BJ (cell line): ENCODE data around the gene IGSF6. TPM values are rescaled to one million over a fixed set of nuclear protein-coding genes. Genes with fewer than 3 reads are reported as not detected.
"Not testable (repeated sequence)": the region's sequence is repeated elsewhere in the genome, so short reads cannot be mapped to it uniquely, and the experiment has no call there.

Source experiments
- CTCF ChIA-PET: fragments of 350-600 bp; formaldehyde crosslinking; extraction: SDS; loops from one replicate; lab custom pipeline; 2021; ENCODE audit warnings: antibody characterized with exemption, inconsistent platforms; lab: Yijun Ruan, JAX
- POLR2A ChIA-PET: fragments of 300-600 bp; sonication (Branson Sonifier 250); formaldehyde crosslinking; extraction: SDS; loops from one replicate; lab custom pipeline; 2021; ENCODE audit warnings: antibody characterized with exemption; lab: Charles Lee
- DNase-seq: peaks from one replicate; pipeline ENCODE4 v3.0.0-alpha.2; 2011; ENCODE audit warnings: low read depth
- H3K27me3 ChIP-seq: 2 replicates; pipeline ENCODE4 v1.6.0; 2011; ENCODE audit warnings: low read length; ENCODE audit not compliant: control insufficient read depth, insufficient read depth
- H3K36me3 ChIP-seq: 2 replicates; pipeline ENCODE4 v1.5.1; 2011; ENCODE audit warnings: low read length; ENCODE audit not compliant: control insufficient read depth, insufficient read depth
- H3K4me3 ChIP-seq: 2 replicates; pipeline ENCODE4 v1.5.1; 2011; ENCODE audit warnings: low read depth, mild to moderate bottlenecking, control low read depth, low read length
- CTCF ChIP-seq: IDR thresholded peaks from 2 replicates; pipeline ENCODE4 v1.5.1; 2011; ENCODE audit warnings: low read depth, mild to moderate bottlenecking, control low read depth, inconsistent platforms, low read length, moderate library complexity; ENCODE audit not compliant: insufficient read depth
- polyA plus RNA-seq: library from polyadenylated mRNA; depleted of rRNA; stranded (reverse); fragments of >200 nt; gene quantifications from 2 replicates; pipeline ENCODE4 v1.2.3, GENCODE V29; 2011

Gene IGSF6
- polyA plus RNA-seq, 1 experiment, result not detected

GRCh38 chr16:21608639-21609328 lies 43.6 kb downstream of the IGSF6 start:
- POLR2A ChIA-PET, result no interaction called here
- H3K36me3 ChIP-seq, result no peaks in the 10 kb centered on the region
- CTCF ChIA-PET, result interaction anchor here (1.2 kb wide), 1 partner anchor 16 kb away, joined by 3 read pairs; no protein-coding TSS in a partner anchor
- TF ChIP-seq CTCF, result no peak
- H3K4me3 ChIP-seq, result no peak overlapping the region
- no peak for DNase-seq
- H3K27me3 ChIP-seq, result no peaks in the 10 kb centered on the region

- H3K4me3 ChIP-seq, H3K27me3 ChIP-seq, POLR2A ChIA-PET, H3K36me3 ChIP-seq, DNase-seq: not testable (repeated sequence)
- CTCF ChIA-PET, result interaction anchor here (0.8 to 1.1 kb wide), 3 partner anchors 16 to 33 kb away, joined by 3 to 4 read pairs (median 3); no protein-coding TSS in a partner anchor
These were observed 46.6 kb downstream of the IGSF6 start for GRCh38 chr16:21605848-21606247.

GRCh38 chr16:21603928-21604327 lies 48.5 kb downstream of the IGSF6 start:
- no peaks in the 10 kb centered on the region for H3K36me3 ChIP-seq
- ChIA-PET POLR2A (no interaction called here), CTCF (interaction anchor here (0.9 to 1.9 kb wide), 3 partner anchors 15 to 42 kb away, joined by 3 to 6 read pairs (median 4); no protein-coding TSS in a partner anchor)
- H3K27me3 ChIP-seq, result no peaks in the 10 kb centered on the region
- TF ChIP-seq CTCF, result no peak
- no peak for DNase-seq
- no peak overlapping the region for H3K4me3 ChIP-seq

GRCh38 chr16:21602785-21603184 lies 49.6 kb downstream of the IGSF6 start:
- H3K36me3 ChIP-seq, result no peaks in the 10 kb centered on the region
- H3K27me3 ChIP-seq, result no peaks in the 10 kb centered on the region
- POLR2A ChIA-PET, result no interaction called here
- no peak for TF ChIP-seq CTCF
- DNase-seq, result no peak
- CTCF ChIA-PET, result no interaction called here
- H3K4me3 ChIP-seq, result no peak overlapping the region

- H3K36me3 ChIP-seq, result no peaks in the 10 kb centered on the region
- 0 out of 2 replicates have a peak, but pooled peaks have one; percentile 5 for TF ChIP-seq CTCF
- ChIA-PET POLR2A (no interaction called here), CTCF (interaction anchor here (1.0 to 1.4 kb wide), 2 partner anchors 41 to 57 kb away, joined by 3 to 4 read pairs; no protein-coding TSS in a partner anchor)
- H3K27me3 ChIP-seq, result no peaks in the 10 kb centered on the region
- H3K4me3 ChIP-seq, result peak overlapping the region; percentile 83
- DNase-seq, result no peak
These were observed 52.2 kb downstream of the IGSF6 start for GRCh38 chr16:21600031-21600773.
